K562 (cell line): ENCODE results near the gene RREB1. TPM values are rescaled to one million over a fixed set of nuclear protein-coding genes. Genes with fewer than 3 reads are reported as not detected.

ENCODE experiments used
- BCL6 ChIP-seq: fragments of 250-450 bp; sonication (Bioruptor Pico); IDR thresholded peaks from 2 replicates; pipeline ENCODE4 v1.4.0; 2020
- BRCA1 ChIP-seq, 2 experiments: fragments of 450-650 bp in 1 of 2; sonication (generic) in 1 of 2; formaldehyde crosslinking in 1 of 2; IDR thresholded peaks; 2 replicates each; pipeline versions ENCODE4 v1.5.0 to v1.6.1; 2017 to 2020; ENCODE audit warnings: mild to moderate bottlenecking in 1 of 2, missing genetic modification reagents in 1 of 2
- CBX3 ChIP-seq, 2 experiments: IDR thresholded peaks; 1 replicate in 1 of 2; 2 replicates in 1 of 2; pipeline ENCODE4 v1.6.1; 2012; ENCODE audit warnings: inconsistent platforms in 2 of 2, low read length in 2 of 2, borderline replicate concordance in 1 of 2, control low read depth in 1 of 2
- CEBPB ChIP-seq: fragments of 450-650 bp; IDR thresholded peaks from 2 replicates; pipeline ENCODE4 v1.6.1; 2016; ENCODE audit warnings: missing genetic modification characterization, missing compliant biosample characterization
- NFIC ChIP-seq: fragments of 450-650 bp; IDR thresholded peaks from 2 replicates; pipeline ENCODE4 v1.6.1; 2017; ENCODE audit warnings: mild to moderate bottlenecking, inconsistent platforms
- NR2C1 ChIP-seq, 2 experiments: fragments of 450-650 bp; IDR thresholded peaks; 2 replicates each; pipeline ENCODE4 v1.6.1; 2017; ENCODE audit warnings: mild to moderate bottlenecking in 2 of 2, antibody characterized with exemption in 1 of 2, inconsistent platforms in 1 of 2, missing compliant biosample characterization in 1 of 2, missing genetic modification characterization in 1 of 2
- PHB2 ChIP-seq: fragments of 450-650 bp; IDR thresholded peaks from 2 replicates; pipeline ENCODE4 v1.6.1; 2017; ENCODE audit warnings: low read depth
- POLR2A ChIP-seq: fragments of 450-650 bp; conservative IDR thresholded peaks from 2 replicates; pipeline ENCODE4 v1.6.1; 2016
- PYGO2 ChIP-seq: fragments of 450-650 bp; IDR thresholded peaks from 2 replicates; pipeline ENCODE4 v1.6.1; 2016; ENCODE audit warnings: mild to moderate bottlenecking, missing genetic modification characterization, moderate library complexity, missing compliant biosample characterization
- SAFB ChIP-seq: fragments of 200-400 bp; formaldehyde crosslinking; IDR thresholded peaks from 2 replicates; pipeline ENCODE4 v1.6.1; 2017; ENCODE audit warnings: low read depth, low read length, borderline replicate concordance
- TARDBP ChIP-seq: fragments of 450-650 bp; IDR thresholded peaks from 2 replicates; pipeline ENCODE4 v1.6.1; 2016
- TCF3 ChIP-seq: sonication (generic); formaldehyde crosslinking; IDR thresholded peaks from 2 replicates; pipeline ENCODE4 v1.4.0; 2020; ENCODE audit warnings: mild to moderate bottlenecking, missing genetic modification reagents
- XRCC4 ChIP-seq: IDR thresholded peaks from one replicate; pipeline ENCODE4 v1.6.1; 2011; ENCODE audit not compliant: insufficient read depth, insufficient read length; ENCODE audit errors: extremely low read depth
- ZFX ChIP-seq: sonication (generic); formaldehyde crosslinking; IDR thresholded peaks from 2 replicates; pipeline ENCODE4 v1.8.0; 2022; ENCODE audit warnings: mild to moderate bottlenecking, missing genetic modification reagents, moderate library complexity
- ZNF24 ChIP-seq: fragments of 450-650 bp; IDR thresholded peaks from 2 replicates; pipeline ENCODE4 v1.6.1; 2016
- ZNF354B ChIP-seq: fragments of 250-450 bp; sonication (Bioruptor Pico); IDR thresholded peaks from 2 replicates; pipeline ENCODE4 v1.4.0; 2020
- ZNF644 ChIP-seq: fragments of 200-800 bp; sonication (Bioruptor generic); IDR thresholded peaks from 2 replicates; pipeline ENCODE4 v1.6.1; 2016; ENCODE audit warnings: low read depth, missing genetic modification characterization, missing compliant biosample characterization
- polyA plus RNA-seq, 8 experiments: library from polyadenylated mRNA; depleted of rRNA in 4 of 8; stranded (reverse) in 5 of 8; unstranded in 3 of 8; fragments of >200 nt; fragmentation: Nextera tagmentation in 2 of 8; fragmentation: Illumina TruSeq in 1 of 8; extraction: Ambion mirVana in 2 of 8; extraction: Trizol in 1 of 8; gene quantifications; 2 replicates each; pipeline versions ENCODE4 v1.2.1 to v1.2.3, GENCODE V29; 2011 to 2014; ENCODE audit warnings: inconsistent platforms in 1 of 8, missing spikeins in 1 of 8
- total RNA-seq, 7 experiments: library from RNA; depleted of rRNA in 6 of 7; stranded (reverse); fragments of >200 nt in 6 of 7; fragmentation: Illumina TruSeq in 2 of 7; extraction: Trizol in 2 of 7; gene quantifications; 2 replicates each; pipeline versions ENCODE4 v1.2.1 to v1.2.3, GENCODE V29; 2011 to 2021; ENCODE audit warnings: low replicate concordance in 1 of 7
- TF ChIP-seq, protein P1 (sequence below): IDR thresholded peaks from 2 replicates; pipeline ENCODE4 v1.6.1; 2012; ENCODE audit warnings: low read depth, low read length, improper control_type of control experiment, borderline replicate concordance
- TF ChIP-seq, protein P2 (sequence below): sonication (generic); formaldehyde crosslinking; IDR thresholded peaks from 2 replicates; pipeline ENCODE4 v1.8.0; 2022; ENCODE audit warnings: mild to moderate bottlenecking, missing genetic modification reagents, borderline replicate concordance
- TF ChIP-seq, protein P3 (sequence below): fragments of 450-650 bp; IDR thresholded peaks from 2 replicates; pipeline ENCODE4 v1.7.1; 2018; ENCODE audit warnings: mild to moderate bottlenecking, low read depth; ENCODE audit not compliant: partially characterized antibody
- TF ChIP-seq, protein P4 (sequence below), 2 experiments: fragments of 450-650 bp in 1 of 2; sonication (generic) in 1 of 2; formaldehyde crosslinking in 1 of 2; IDR thresholded peaks in 1 of 2; conservative IDR thresholded peaks in 1 of 2; 2 replicates each; pipeline versions ENCODE4 v1.6.1 to v1.8.1; 2016 to 2023; ENCODE audit warnings: mild to moderate bottlenecking in 2 of 2, moderate library complexity in 2 of 2, inconsistent platforms in 1 of 2, missing genetic modification reagents in 1 of 2

Gene RREB1
- total and polyA plus RNA-seq, 9 of the 15 experiments (the other 6 are each of a cell fraction or from before 2014, with no cell fraction given): 3.3 to 64.2 (median 19.3) TPM

DNA sequence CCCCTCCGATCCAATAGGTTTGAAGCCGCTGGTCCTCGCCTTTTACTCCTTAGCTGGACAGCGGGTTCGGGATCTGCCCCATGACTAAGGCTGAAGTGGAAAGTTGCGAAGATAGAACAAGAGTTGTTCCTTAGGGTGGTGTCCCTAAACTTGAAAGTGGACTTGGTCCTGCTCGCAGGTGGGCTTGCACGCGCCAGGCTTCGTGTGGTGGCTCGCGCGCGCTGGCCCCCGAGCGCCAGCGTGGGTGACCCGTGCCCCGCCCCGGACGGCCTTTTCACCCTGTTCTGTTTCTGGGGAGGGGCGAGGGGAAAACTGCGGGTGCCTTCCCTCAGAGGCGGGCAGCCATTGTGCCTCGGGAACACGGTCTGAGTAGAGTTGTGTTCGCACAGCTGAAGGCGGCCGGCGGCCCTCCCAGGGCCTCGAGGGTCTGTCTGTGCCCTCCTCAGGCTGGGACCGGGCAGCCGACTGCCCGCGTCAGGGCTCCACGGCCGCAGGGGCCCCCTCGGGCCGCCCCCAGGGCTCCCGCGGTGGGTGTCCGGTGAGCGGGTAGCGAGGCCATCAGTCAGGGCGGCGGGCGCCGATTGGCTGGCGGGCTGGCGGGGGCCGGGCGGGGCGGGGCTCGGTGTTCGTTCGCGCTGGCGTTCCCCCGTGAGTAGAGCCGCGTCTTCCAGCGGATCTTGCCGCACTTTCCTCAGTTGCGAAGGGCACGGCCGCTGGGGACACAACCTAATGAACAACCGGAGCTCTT is 33.0 kb downstream of the RREB1 start (continued):
- TF ChIP-seq TCF3 (CRISPR knock-in tag) (no peak; the same call in 1 of the 2 replicates), CEBPB (no peak), POLR2A (peak; percentile 86), NR2C1 (IDR thresholded peaks at IDR 0.05) (no peak), NR2C1 (tag; IDR thresholded peaks at IDR 0.05) (peak; percentile 60), XRCC4 (no peak), CBX3 (IDR thresholded peaks at IDR 0.05; ENCODE audit: borderline replicate concordance in 1 of 2, low read length in 2 of 2) (peak in 1 of 2 experiments; percentile 73; a peak in 1 of 3 replicates), BCL6 (no peak), ZNF644 (tag) (peak; percentile 70; the same call in 1 of the 2 replicates), ZNF24 (no peak), ZFX (peak; percentile 77), NFIC (0 out of 2 replicates have a peak, but pooled peaks have one; percentile 28), ZNF354B (CRISPR knock-in tag) (no peak), PHB2 (no peak), SAFB (peak; percentile 59; the same call in 1 of the 2 replicates), BRCA1 (IDR thresholded peaks at IDR 0.05) (no peak), BRCA1 (CRISPR knock-in tag; IDR thresholded peaks at IDR 0.05) (no peak), TARDBP (no peak), PYGO2 (tag) (no peak)
- TF ChIP-seq, protein P1, sequence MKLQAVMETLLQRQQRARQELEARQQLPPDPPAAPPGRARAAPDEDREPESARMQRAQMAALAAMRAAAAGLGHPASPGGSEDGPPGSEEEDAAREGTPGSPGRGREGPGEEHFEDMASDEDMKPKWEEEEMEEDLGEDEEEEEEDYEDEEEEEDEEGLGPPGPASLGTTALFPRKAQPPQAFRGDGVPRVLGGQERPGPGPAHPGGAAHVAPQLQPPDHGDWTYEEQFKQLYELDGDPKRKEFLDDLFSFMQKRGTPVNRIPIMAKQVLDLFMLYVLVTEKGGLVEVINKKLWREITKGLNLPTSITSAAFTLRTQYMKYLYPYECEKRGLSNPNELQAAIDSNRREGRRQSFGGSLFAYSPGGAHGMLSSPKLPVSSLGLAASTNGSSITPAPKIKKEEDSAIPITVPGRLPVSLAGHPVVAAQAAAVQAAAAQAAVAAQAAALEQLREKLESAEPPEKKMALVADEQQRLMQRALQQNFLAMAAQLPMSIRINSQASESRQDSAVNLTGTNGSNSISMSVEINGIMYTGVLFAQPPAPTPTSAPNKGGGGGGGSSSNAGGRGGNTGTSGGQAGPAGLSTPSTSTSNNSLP: no peak
- TF ChIP-seq, protein P2, sequence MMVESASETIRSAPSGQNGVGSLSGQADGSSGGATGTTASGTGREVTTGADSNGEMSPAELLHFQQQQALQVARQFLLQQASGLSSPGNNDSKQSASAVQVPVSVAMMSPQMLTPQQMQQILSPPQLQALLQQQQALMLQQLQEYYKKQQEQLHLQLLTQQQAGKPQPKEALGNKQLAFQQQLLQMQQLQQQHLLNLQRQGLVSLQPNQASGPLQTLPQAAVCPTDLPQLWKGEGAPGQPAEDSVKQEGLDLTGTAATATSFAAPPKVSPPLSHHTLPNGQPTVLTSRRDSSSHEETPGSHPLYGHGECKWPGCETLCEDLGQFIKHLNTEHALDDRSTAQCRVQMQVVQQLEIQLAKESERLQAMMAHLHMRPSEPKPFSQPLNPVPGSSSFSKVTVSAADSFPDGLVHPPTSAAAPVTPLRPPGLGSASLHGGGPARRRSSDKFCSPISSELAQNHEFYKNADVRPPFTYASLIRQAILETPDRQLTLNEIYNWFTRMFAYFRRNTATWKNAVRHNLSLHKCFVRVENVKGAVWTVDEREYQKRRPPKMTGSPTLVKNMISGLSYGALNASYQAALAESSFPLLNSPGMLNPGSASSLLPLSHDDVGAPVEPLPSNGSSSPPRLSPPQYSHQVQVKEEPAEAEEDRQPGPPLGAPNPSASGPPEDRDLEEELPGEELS (CRISPR knock-in tag): peak; percentile 61; the same call in 1 of the 2 replicates
- TF ChIP-seq, protein P3, sequence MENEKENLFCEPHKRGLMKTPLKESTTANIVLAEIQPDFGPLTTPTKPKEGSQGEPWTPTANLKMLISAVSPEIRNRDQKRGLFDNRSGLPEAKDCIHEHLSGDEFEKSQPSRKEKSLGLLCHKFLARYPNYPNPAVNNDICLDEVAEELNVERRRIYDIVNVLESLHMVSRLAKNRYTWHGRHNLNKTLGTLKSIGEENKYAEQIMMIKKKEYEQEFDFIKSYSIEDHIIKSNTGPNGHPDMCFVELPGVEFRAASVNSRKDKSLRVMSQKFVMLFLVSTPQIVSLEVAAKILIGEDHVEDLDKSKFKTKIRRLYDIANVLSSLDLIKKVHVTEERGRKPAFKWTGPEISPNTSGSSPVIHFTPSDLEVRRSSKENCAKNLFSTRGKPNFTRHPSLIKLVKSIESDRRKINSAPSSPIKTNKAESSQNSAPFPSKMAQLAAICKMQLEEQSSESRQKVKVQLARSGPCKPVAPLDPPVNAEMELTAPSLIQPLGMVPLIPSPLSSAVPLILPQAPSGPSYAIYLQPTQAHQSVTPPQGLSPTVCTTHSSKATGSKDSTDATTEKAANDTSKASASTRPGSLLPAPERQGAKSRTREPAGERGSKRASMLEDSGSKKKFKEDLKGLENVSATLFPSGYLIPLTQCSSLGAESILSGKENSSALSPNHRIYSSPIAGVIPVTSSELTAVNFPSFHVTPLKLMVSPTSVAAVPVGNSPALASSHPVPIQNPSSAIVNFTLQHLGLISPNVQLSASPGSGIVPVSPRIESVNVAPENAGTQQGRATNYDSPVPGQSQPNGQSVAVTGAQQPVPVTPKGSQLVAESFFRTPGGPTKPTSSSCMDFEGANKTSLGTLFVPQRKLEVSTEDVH: no peak
- TF ChIP-seq, protein P4, sequence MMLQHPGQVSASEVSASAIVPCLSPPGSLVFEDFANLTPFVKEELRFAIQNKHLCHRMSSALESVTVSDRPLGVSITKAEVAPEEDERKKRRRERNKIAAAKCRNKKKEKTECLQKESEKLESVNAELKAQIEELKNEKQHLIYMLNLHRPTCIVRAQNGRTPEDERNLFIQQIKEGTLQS (IDR thresholded peaks at IDR 0.05): no peak
- TF ChIP-seq, protein P4 (CRISPR knock-in tag; conservative IDR thresholded peaks at IDR 0.05): peak; percentile 48; the same call in 1 of the 2 replicates
